ENCODE data around the gene UTP4. TPM values are rescaled to one million over a fixed set of nuclear protein-coding genes. Genes with fewer than 3 reads are reported as not detected.
"Not testable (repeated sequence)": the region's sequence is repeated elsewhere in the genome, so short reads cannot be mapped to it uniquely, and the experiment has no call there.

UTP4 gene
- total RNA-seq, 1 donor from 2014 or later, result 13.3 TPM

- Mint-ChIP-seq H3K4me3 (no peak overlapping the region), H3K4me1 (peaks cover 18% of the 10 kb centered on the region)
These were observed 6.2 kb upstream of the UTP4 start for GRCh38 chr16:69126221-69126620.

GRCh38 chr16:69126801-69127200 is 5.6 kb upstream of the UTP4 start:
- Histone ChIP-seq H3K79me2 (ENCODE audit: low read depth) (peaks cover 100% of the 10 kb centered on the region), H4K20me1 (ENCODE audit: low read depth) (peaks cover 57% of the 10 kb centered on the region), H3F3A (ENCODE audit: low read depth) (peaks cover 34% of the 10 kb centered on the region), H3K4me1 (peaks cover 11% of the 10 kb centered on the region)
- DNase-seq (ENCODE audit: low spot score); H3K36me3 ChIP-seq; H3K9me3 Mint-ChIP-seq; H3K4me3 Mint-ChIP-seq; H3K4me2 ChIP-seq; H3K9me3 ChIP-seq (ENCODE audit: low read depth); H3K27ac ChIP-seq; H3K27me3 Mint-ChIP-seq (ENCODE audit: insufficient read depth, low read depth); H3K27me3 ChIP-seq; H3K4me3 ChIP-seq; H2AFZ ChIP-seq (replicated peaks); H3K9ac ChIP-seq: not testable (repeated sequence)
- peaks cover 22% of the 10 kb centered on the region for H3K4me1 Mint-ChIP-seq
- H3K27ac Mint-ChIP-seq, result peak overlapping the region; percentile 83
- H3K36me3 Mint-ChIP-seq, result peaks cover 18% of the 10 kb centered on the region

More at GRCh38 chr16:69126221-69126620, 6.2 kb upstream of the UTP4 start:
- peaks cover 30% of the 10 kb centered on the region for H3F3A ChIP-seq (ENCODE audit: low read depth)
- peaks cover 7% of the 10 kb centered on the region for H3K36me3 ChIP-seq
- H3K9me3 ChIP-seq (ENCODE audit: low read depth), result no peaks in the 10 kb centered on the region
- DNase-seq (ENCODE audit: low spot score), result no peak
- no peaks in the 10 kb centered on the region for H3K27me3 ChIP-seq
- Mint-ChIP-seq H3K27me3 (ENCODE audit: insufficient read depth, low read depth) (peaks cover 2% of the 10 kb centered on the region), H3K36me3 (peaks cover 20% of the 10 kb centered on the region), H3K27ac (no peak overlapping the region), H3K9me3 (no peaks in the 10 kb centered on the region)
- TF ChIP-seq EZH2phosphoT487 (IDR thresholded peaks at IDR 0.05) (no peak), EZH2 (IDR thresholded peaks at IDR 0.05) (no peak), CTCF (IDR thresholded peaks at IDR 0.05) (no peak)
- H3K27ac ChIP-seq, result no peak overlapping the region
- H4K20me1 ChIP-seq (ENCODE audit: low read depth), result peaks cover 57% of the 10 kb centered on the region
- H3K4me1 ChIP-seq, result peaks cover 11% of the 10 kb centered on the region
- no peak overlapping the region for H3K4me2 ChIP-seq
- H3K9ac ChIP-seq, result no peak overlapping the region
- no peak overlapping the region for H2AFZ ChIP-seq (replicated peaks)
- H3K4me3 ChIP-seq, result no peak overlapping the region
- H3K79me2 ChIP-seq (ENCODE audit: low read depth), result peaks cover 95% of the 10 kb centered on the region

GRCh38 chr16:69127966-69128510 is 4.4 kb upstream of the UTP4 start:
- peaks cover 25% of the 10 kb centered on the region for H3K4me1 Mint-ChIP-seq
- H3K36me3 Mint-ChIP-seq, result peaks cover 15% of the 10 kb centered on the region
- Histone ChIP-seq H3K9ac (no peak overlapping the region), H3K27me3 (no peaks in the 10 kb centered on the region), H3K4me2 (no peak overlapping the region), H3K79me2 (ENCODE audit: low read depth) (peaks cover 95% of the 10 kb centered on the region), H3K9me3 (ENCODE audit: low read depth) (no peaks in the 10 kb centered on the region), H4K20me1 (ENCODE audit: low read depth) (peaks cover 57% of the 10 kb centered on the region), H3K27ac (no peak overlapping the region), H3K36me3 (peaks cover 7% of the 10 kb centered on the region), H3K4me1 (peaks cover 11% of the 10 kb centered on the region), H2AFZ (replicated peaks) (no peak overlapping the region), H3F3A (ENCODE audit: low read depth) (peaks cover 41% of the 10 kb centered on the region), H3K4me3 (no peak overlapping the region)
- no peaks in the 10 kb centered on the region for H3K9me3 Mint-ChIP-seq
- peaks cover 6% of the 10 kb centered on the region for H3K27me3 Mint-ChIP-seq (ENCODE audit: insufficient read depth, low read depth)
- no peak overlapping the region for H3K4me3 Mint-ChIP-seq
- TF ChIP-seq EZH2phosphoT487 (IDR thresholded peaks at IDR 0.05) (no peak), EZH2 (IDR thresholded peaks at IDR 0.05) (no peak), CTCF (IDR thresholded peaks at IDR 0.05) (no peak)
- H3K27ac Mint-ChIP-seq, result no peak overlapping the region
- DNase-seq (ENCODE audit: low spot score), result no peak

- Histone ChIP-seq H3K79me2 (ENCODE audit: low read depth) (peaks cover 95% of the 10 kb centered on the region), H3K27ac (no peak overlapping the region), H3K9ac (no peak overlapping the region), H3K36me3 (peaks cover 7% of the 10 kb centered on the region), H4K20me1 (ENCODE audit: low read depth) (peaks cover 48% of the 10 kb centered on the region), H3K9me3 (ENCODE audit: low read depth) (no peaks in the 10 kb centered on the region), H3K27me3 (no peaks in the 10 kb centered on the region), H3K4me3 (peak overlapping the region; percentile 98), H3F3A (ENCODE audit: low read depth) (peaks cover 33% of the 10 kb centered on the region), H3K4me1 (peaks cover 15% of the 10 kb centered on the region), H2AFZ (replicated peaks) (no peak overlapping the region), H3K4me2 (peak overlapping the region; percentile 89)
- H3K27ac Mint-ChIP-seq, result no peak overlapping the region
- H3K27me3 Mint-ChIP-seq (ENCODE audit: insufficient read depth, low read depth), result peaks cover 6% of the 10 kb centered on the region
- peaks cover 13% of the 10 kb centered on the region for H3K36me3 Mint-ChIP-seq
- no peak for TF ChIP-seq EZH2 (IDR thresholded peaks at IDR 0.05)
- TF ChIP-seq EZH2phosphoT487 (IDR thresholded peaks at IDR 0.05), result no peak
- TF ChIP-seq CTCF (IDR thresholded peaks at IDR 0.05), result no peak
- H3K4me3 Mint-ChIP-seq, result peak overlapping the region; percentile 98
- H3K4me1 Mint-ChIP-seq, result peaks cover 38% of the 10 kb centered on the region
- no peaks in the 10 kb centered on the region for H3K9me3 Mint-ChIP-seq
- DNase-seq (ENCODE audit: low spot score), result no peak
These were observed 2.0 kb upstream of the UTP4 start for GRCh38 chr16:69130461-69130860.
